Measurements from ENCODE around the gene SRPK3. TPM values are rescaled to one million over a fixed set of nuclear protein-coding genes. Genes with fewer than 3 reads are reported as not detected.

SRPK3 gene
- polyA plus RNA-seq, 1 donor (not counting 4 experiments of a cell fraction or from before 2014, with no cell fraction given): 0.10 TPM

- Histone ChIP-seq H3K4me2 (ENCODE audit: control insufficient read depth, extremely low read depth, insufficient read depth, low read depth, low read length) (no peak overlapping the region), H3K9me1 (ENCODE audit: control insufficient read depth, extremely low read depth, insufficient read depth, low read length) (no peaks in the 10 kb centered on the region), H3K27me3 (ENCODE audit: control insufficient read depth, extremely low read depth, insufficient read depth, low read length) (no peaks in the 10 kb centered on the region), H3K9ac (ENCODE audit: control insufficient read depth, extremely low read depth, insufficient read depth, low read length) (no peak overlapping the region), H3K4me1 (ENCODE audit: control insufficient read depth, extremely low read depth, insufficient read depth, low read length) (peaks cover 7% of the 10 kb centered on the region), H3K9me3 (ENCODE audit: control insufficient read depth, low read depth, low read length) (no peaks in the 10 kb centered on the region), H3K4me3 (ENCODE audit: control insufficient read depth in 2 of 3, extremely low read depth in 1 of 3, insufficient read depth in 2 of 3, low read depth in 1 of 3, low read length in 3 of 3) (no peak overlapping the region), H3K27ac (ENCODE audit: control insufficient read depth, insufficient read depth, low read length) (no peak overlapping the region), H2AFZ (ENCODE audit: control insufficient read depth, low read length) (no peak overlapping the region), H4K20me1 (ENCODE audit: control insufficient read depth, extremely low read depth, insufficient read depth, low read length) (no peaks in the 10 kb centered on the region), H3K36me3 (ENCODE audit: control insufficient read depth in 2 of 2, extremely low read depth in 1 of 2, insufficient read depth in 2 of 2, low read length in 2 of 2) (peaks cover 0 to 1% of the 10 kb centered on the region in 2 experiments), H3K79me2 (ENCODE audit: control insufficient read depth, insufficient read depth, low read length) (no peaks in the 10 kb centered on the region)
- TF ChIP-seq CTCF (optimal IDR thresholded peaks at IDR 0.05 in 1 of 3, IDR thresholded peaks at IDR 0.05 in 1 of 3, conservative IDR thresholded peaks at IDR 0.05 in 1 of 3; ENCODE audit: extremely low read depth in 1 of 3, insufficient read depth in 2 of 3, low read length in 3 of 3): no peak
- no peak for TF ChIP-seq EZH2 (IDR thresholded peaks at IDR 0.05; ENCODE audit: low read length)
- DNase-seq (ENCODE audit: low read depth, low spot score) (no peak), FAIRE-seq (no peak)
- dilution Hi-C loops (cut with MboI; ENCODE audit: extremely low pct_ligation_motif_present, low sequenced_read_pairs): no loop called here
These were observed 757 bp upstream of the SRPK3 start for GRCh38 chrX:153779891-153780677.

- no peak overlapping the region for H3K27ac ChIP-seq (ENCODE audit: control insufficient read depth, insufficient read depth, low read length)
- no peaks in the 10 kb centered on the region for H4K20me1 ChIP-seq (ENCODE audit: control insufficient read depth, extremely low read depth, insufficient read depth, low read length)
- H3K4me3 ChIP-seq (ENCODE audit: control insufficient read depth in 2 of 3, extremely low read depth in 1 of 3, insufficient read depth in 2 of 3, low read depth in 1 of 3, low read length in 3 of 3): no peak overlapping the region
- no peak for TF ChIP-seq CTCF (optimal IDR thresholded peaks at IDR 0.05 in 1 of 3, IDR thresholded peaks at IDR 0.05 in 1 of 3, conservative IDR thresholded peaks at IDR 0.05 in 1 of 3; ENCODE audit: extremely low read depth in 1 of 3, insufficient read depth in 2 of 3, low read length in 3 of 3)
- no peaks in the 10 kb centered on the region for H3K27me3 ChIP-seq (ENCODE audit: control insufficient read depth, extremely low read depth, insufficient read depth, low read length)
- no peaks in the 10 kb centered on the region for H3K9me1 ChIP-seq (ENCODE audit: control insufficient read depth, extremely low read depth, insufficient read depth, low read length)
- no peak overlapping the region for H2AFZ ChIP-seq (ENCODE audit: control insufficient read depth, low read length)
- dilution Hi-C loops (cut with MboI; ENCODE audit: extremely low pct_ligation_motif_present, low sequenced_read_pairs): no loop called here
- FAIRE-seq (no peak), DNase-seq (ENCODE audit: low read depth, low spot score) (no peak)
- no peaks in the 10 kb centered on the region for H3K79me2 ChIP-seq (ENCODE audit: control insufficient read depth, insufficient read depth, low read length)
- peaks cover 7% of the 10 kb centered on the region for H3K4me1 ChIP-seq (ENCODE audit: control insufficient read depth, extremely low read depth, insufficient read depth, low read length)
- H3K9me3 ChIP-seq (ENCODE audit: control insufficient read depth, low read depth, low read length): no peaks in the 10 kb centered on the region
- H3K9ac ChIP-seq (ENCODE audit: control insufficient read depth, extremely low read depth, insufficient read depth, low read length): no peak overlapping the region
- no peaks in the 10 kb centered on the region for H3K36me3 ChIP-seq (ENCODE audit: control insufficient read depth in 2 of 2, extremely low read depth in 1 of 2, insufficient read depth in 2 of 2, low read length in 2 of 2)
- H3K4me2 ChIP-seq (ENCODE audit: control insufficient read depth, extremely low read depth, insufficient read depth, low read depth, low read length): no peak overlapping the region
These were observed 697 bp downstream of the SRPK3 start for GRCh38 chrX:153781428-153782047.

All from keratinocyte (primary cell).